Gastroesophageal sphincter (tissue), 4 donors: ENCODE results near the gene PADI4. TPM values are rescaled to one million over a fixed set of nuclear protein-coding genes. Genes with fewer than 3 reads are reported as not detected.
"Not testable (repeated sequence)": the region's sequence is repeated elsewhere in the genome, so short reads cannot be mapped to it uniquely, and the experiment has no call there.

ENCODE experiments used
- ATAC-seq: fragments of 150-250 bp; one replicate; pipeline ENCODE4 v1.9.1; 2016; ENCODE audit warnings: mild to moderate bottlenecking, moderate library complexity
- H3K27ac ChIP-seq, 4 donors: fragments of 200-600 bp; sonication (generic) in 3 of 4; 1 replicate in 3 of 4; 2 replicates in 1 of 4; pipeline ENCODE4 v1.5.1; 2016 to 2019
- H3K27me3 ChIP-seq: fragments of 200-600 bp; sonication (generic); one replicate; pipeline ENCODE4 v1.5.1; 2019
- H3K36me3 ChIP-seq, 2 donors: fragments of 200-600 bp; sonication (generic); one replicate each; pipeline ENCODE4 v1.5.1; 2019; ENCODE audit warnings: control low read depth in 1 of 2
- H3K4me1 ChIP-seq, 3 donors: fragments of 200-600 bp; sonication (generic); 1 replicate in 2 of 3; 2 replicates in 1 of 3; pipeline ENCODE4 v1.5.1; 2016 to 2019; ENCODE audit warnings: control low read depth in 2 of 3
- H3K4me3 ChIP-seq, 2 donors: fragments of 200-600 bp; sonication (generic); one replicate each; pipeline ENCODE4 v1.5.1; 2019; ENCODE audit warnings: mild to moderate bottlenecking in 1 of 2, moderate library complexity in 1 of 2
- H3K9me3 ChIP-seq, 3 donors: fragments of 200-600 bp; sonication (generic); one replicate each; pipeline ENCODE4 v1.5.1; 2017 to 2019; ENCODE audit warnings: control low read depth in 2 of 3
- CTCF ChIP-seq, 4 experiments: fragments of 200-600 bp in 2 of 4; fragments of 450-650 bp in 2 of 4; sonication (generic) in 1 of 4; IDR thresholded peaks; one replicate each; pipeline ENCODE4 v1.5.1; 2017 to 2019; ENCODE audit warnings: antibody characterized with exemption in 4 of 4, mild to moderate bottlenecking in 2 of 4, moderate library complexity in 2 of 4
- EP300 ChIP-seq: sonication (generic); formaldehyde crosslinking; IDR thresholded peaks from one replicate; pipeline ENCODE4 v1.6.1; 2017; ENCODE audit warnings: antibody characterized with exemption, mild to moderate bottlenecking
- POLR2A ChIP-seq, 2 donors: fragments of 450-650 bp; IDR thresholded peaks; one replicate each; pipeline ENCODE4 v1.6.1; 2017; ENCODE audit warnings: antibody characterized with exemption in 2 of 2, mild to moderate bottlenecking in 2 of 2, moderate library complexity in 1 of 2
- POLR2AphosphoS5 ChIP-seq: sonication (generic); formaldehyde crosslinking; IDR thresholded peaks from one replicate; pipeline ENCODE4 v1.6.1; 2017; ENCODE audit warnings: antibody characterized with exemption
- WGBS, 2 donors: methylation state at CpG; one replicate each; pipeline ENCODE4 v1.1.5; 2018; ENCODE audit warnings: low coverage in 1 of 2; 5-methylcytosine and 5-hydroxymethylcytosine counted together
- total RNA-seq, 4 donors: library from RNA; depleted of rRNA; stranded (reverse); fragments of >200 nt; gene quantifications; one replicate each; pipeline ENCODE4 v1.1.0, GENCODE V29; 2016

The PADI4 gene
- total RNA-seq, 4 donors from 2014 or later = 1.6 TPM; not detected in 3

DNA sequence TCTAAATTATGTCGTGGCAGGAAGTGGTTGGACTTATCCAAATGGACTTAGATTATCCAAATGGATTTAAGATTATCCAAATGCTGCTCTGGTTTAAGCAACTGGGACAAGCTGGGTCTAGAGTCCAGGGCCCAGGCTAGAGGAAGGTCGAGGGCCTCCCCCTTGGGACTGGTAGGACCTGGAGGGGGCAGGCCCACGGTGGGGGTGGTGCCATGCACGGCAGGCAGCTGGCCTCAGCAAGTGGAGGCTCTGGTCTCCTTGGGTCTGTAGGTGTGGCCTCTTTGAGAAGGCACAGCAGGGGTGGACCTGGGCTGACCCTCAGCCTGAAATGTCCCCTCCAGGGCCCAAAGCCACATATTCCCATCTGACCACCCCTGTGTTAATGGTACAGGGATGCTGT lies 93.8 kb downstream of the PADI4 start:
- ATAC-seq = no peak
- no peak overlapping the region for H3K4me3 ChIP-seq
- 50 to 60% methylated on average over 1 to 2 of the region's 4 CpGs for WGBS, 2 donors
- no peak overlapping the region for H3K27ac ChIP-seq
- peaks cover 11% of the 10 kb centered on the region for H3K27me3 ChIP-seq
- TF ChIP-seq EP300 = no peak
- no peak for TF ChIP-seq POLR2AphosphoS5
- TF ChIP-seq CTCF (IDR thresholded peaks at IDR 0.05) = no peak
- no peak for TF ChIP-seq POLR2A (IDR thresholded peaks at IDR 0.05)
- H3K36me3 ChIP-seq = no peaks in the 10 kb centered on the region
- no peaks in the 10 kb centered on the region for H3K4me1 ChIP-seq
- H3K9me3 ChIP-seq = no peaks in the 10 kb centered on the region

- H3K27ac ChIP-seq = no peak overlapping the region
- no peak for TF ChIP-seq CTCF (IDR thresholded peaks at IDR 0.05)
- no peak for TF ChIP-seq POLR2AphosphoS5
- TF ChIP-seq POLR2A (IDR thresholded peaks at IDR 0.05) = no peak
- TF ChIP-seq EP300 = no peak
- H3K36me3 ChIP-seq = peaks cover 0 to 12% of the 10 kb centered on the region in 2 donors
- peaks cover 7% of the 10 kb centered on the region for H3K27me3 ChIP-seq
- no peaks in the 10 kb centered on the region for H3K4me1 ChIP-seq
- WGBS, 2 donors = 8% methylated on average over 2 of the region's 3 CpGs; no CpG with 5 or more reads in 1 of the 2 donors
- no peaks in the 10 kb centered on the region for H3K9me3 ChIP-seq
- H3K4me3 ChIP-seq = no peak overlapping the region
- no peak for ATAC-seq
These were observed 95.1 kb downstream of the PADI4 start for GRCh38 chr1:17403081-17403480.

GRCh38 chr1:17404034-17404684 lies 96.2 kb downstream of the PADI4 start:
- Histone ChIP-seq H3K36me3 (peaks cover 0 to 23% of the 10 kb centered on the region in 2 donors), H3K4me1 (no peaks in the 10 kb centered on the region), H3K9me3 (no peaks in the 10 kb centered on the region), H3K27me3 (peaks cover 7% of the 10 kb centered on the region), H3K4me3 (no peak overlapping the region), H3K27ac (no peak overlapping the region)
- ATAC-seq = no peak
- WGBS, 2 donors = 41 to 58% methylated on average over 2 of the region's 15 CpGs
- TF ChIP-seq POLR2A (IDR thresholded peaks at IDR 0.05) (no peak), EP300 (no peak), POLR2AphosphoS5 (no peak)

GRCh38 chr1:17404820-17405219 lies 96.8 kb downstream of the PADI4 start:
- Histone ChIP-seq H3K27me3 (peaks cover 7% of the 10 kb centered on the region), H3K4me1 (no peaks in the 10 kb centered on the region), H3K36me3 (peaks cover 0 to 29% of the 10 kb centered on the region in 2 donors), H3K4me3 (no peak overlapping the region), H3K27ac (no peak overlapping the region), H3K9me3 (no peaks in the 10 kb centered on the region)
- no peak for ATAC-seq
- TF ChIP-seq CTCF (IDR thresholded peaks at IDR 0.05) = no peak
- TF ChIP-seq POLR2AphosphoS5 = no peak
- WGBS, 2 donors = 64% methylated on average over 3 of the region's 6 CpGs; no CpG with 5 or more reads in 1 of the 2 donors

GRCh38 chr1:17405898-17406759 lies 98.1 kb downstream of the PADI4 start:
- no peak for TF ChIP-seq EP300
- TF ChIP-seq CTCF (IDR thresholded peaks at IDR 0.05) = peak in 3 of 4 experiments; percentile 39 to 72 (median 55)
- peak; percentile 73 for ATAC-seq

DNA sequence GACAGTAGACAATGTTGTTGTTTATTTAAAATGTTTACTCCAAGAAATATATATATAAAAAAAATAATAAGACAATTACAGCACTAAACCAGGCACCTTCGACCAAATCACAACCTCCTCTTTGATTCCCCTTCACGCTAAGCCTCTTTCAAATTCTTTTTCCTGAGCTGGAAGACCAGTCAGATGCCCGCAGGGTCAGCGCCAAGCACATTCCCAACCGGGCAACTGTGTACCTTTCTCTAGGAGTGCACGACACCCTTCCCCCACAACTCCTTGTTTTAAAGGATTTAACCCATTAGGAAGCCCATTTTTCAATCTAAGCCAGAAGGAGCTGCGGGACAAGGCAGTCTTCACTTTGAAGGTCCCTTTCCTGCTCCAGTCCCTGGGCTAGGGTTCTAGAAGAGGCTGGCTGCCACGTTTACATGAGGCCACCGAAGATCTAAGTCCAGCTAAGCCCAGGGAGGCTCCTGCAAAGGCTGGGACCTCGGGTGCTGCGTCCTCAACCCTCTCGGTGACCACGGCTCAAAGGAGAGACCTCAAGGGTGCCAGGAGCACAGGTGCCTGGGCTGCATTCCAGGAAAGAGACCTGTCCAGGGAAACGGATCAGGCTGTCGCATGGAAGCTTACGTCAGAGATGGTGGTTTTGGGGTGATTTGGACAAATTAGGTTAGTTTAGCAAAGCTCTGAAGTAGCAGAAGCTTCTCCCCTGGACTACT lies 98.9 kb downstream of the PADI4 start:
- H3K36me3 ChIP-seq = peaks cover 0 to 50% of the 10 kb centered on the region in 2 donors

More at GRCh38 chr1:17405898-17406759, 98.1 kb downstream of the PADI4 start:
- 55 to 85% methylated on average over 2 to 4 of the region's 15 CpGs for WGBS, 2 donors
- H3K9me3 ChIP-seq = no peaks in the 10 kb centered on the region
- peaks cover 7% of the 10 kb centered on the region for H3K27me3 ChIP-seq
- no peak overlapping the region for H3K4me3 ChIP-seq
- H3K36me3 ChIP-seq = peaks cover 0 to 43% of the 10 kb centered on the region in 2 donors
- no peaks in the 10 kb centered on the region for H3K4me1 ChIP-seq
- H3K27ac ChIP-seq = no peak overlapping the region

GRCh38 chr1:17407786-17408514 lies 100.0 kb downstream of the PADI4 start:
- 86 to 92% methylated on average over 1 to 21 of the region's 30 CpGs for WGBS, 2 donors
- H3K9me3 ChIP-seq, ATAC-seq, H3K4me1 ChIP-seq, H3K27ac ChIP-seq, H3K4me3 ChIP-seq, H3K27me3 ChIP-seq: not testable (repeated sequence)
- peaks cover 0 to 61% of the 10 kb centered on the region in 2 donors for H3K36me3 ChIP-seq

More for the DNA sequence above, 98.9 kb downstream of the PADI4 start:
- H3K4me3 ChIP-seq, H3K9me3 ChIP-seq, H3K27ac ChIP-seq, ATAC-seq, H3K27me3 ChIP-seq, H3K4me1 ChIP-seq: not testable (repeated sequence)
- 57 to 85% methylated on average over 5 to 9 of the region's 16 CpGs for WGBS, 2 donors
